Ramos (cell line): Measurements from ENCODE around the gene PTP4A2.
"Not testable (repeated sequence)": the region's sequence is repeated elsewhere in the genome, so short reads cannot be mapped to it uniquely, and the experiment has no call there.

Experiments used
- in situ Hi-C: fragments of 300-500 bp; cut with MboI; formaldehyde crosslinking; loops from one replicate; pipeline ENCODE4 v1.14.3; 2022; ENCODE audit warnings: low sequenced_read_pairs; ENCODE audit not compliant: unreplicated experiment

PTP4A2 gene

GRCh38 chr1:31952825-31953220 lies 14.7 kb upstream of the PTP4A2 start:
- in situ Hi-C loops, result loop anchor here (25.0 kb wide), 1 partner anchor 291 kb away; no protein-coding TSS in a partner anchor

DNA sequence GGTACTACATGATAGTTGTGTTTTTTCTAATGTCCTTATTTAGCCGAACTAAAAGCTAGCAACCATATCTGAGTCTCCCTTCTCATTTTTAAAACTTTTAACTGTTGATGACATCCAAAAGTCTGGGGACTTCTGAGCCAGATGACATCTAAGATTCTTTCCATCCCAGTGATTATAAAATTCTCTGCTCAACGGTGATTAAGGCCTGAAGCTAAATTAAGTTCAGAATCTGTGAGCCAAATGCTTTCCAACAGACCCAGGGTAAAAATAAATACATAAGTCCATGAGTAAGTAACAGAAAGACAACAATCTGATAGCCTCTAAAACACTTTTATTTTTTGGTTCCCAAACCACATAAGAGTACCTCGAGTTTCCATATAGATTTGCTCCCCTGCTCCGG lies 13.1 kb upstream of the PTP4A2 start:
- in situ Hi-C loops, result loop anchor here (25.0 kb wide), 1 partner anchor 289 kb away; no protein-coding TSS in a partner anchor

GRCh38 chr1:31949862-31950261 lies 11.7 kb upstream of the PTP4A2 start:
- in situ Hi-C loops, result loop anchor here (25.0 kb wide), 1 partner anchor 288 kb away; no protein-coding TSS in a partner anchor

DNA sequence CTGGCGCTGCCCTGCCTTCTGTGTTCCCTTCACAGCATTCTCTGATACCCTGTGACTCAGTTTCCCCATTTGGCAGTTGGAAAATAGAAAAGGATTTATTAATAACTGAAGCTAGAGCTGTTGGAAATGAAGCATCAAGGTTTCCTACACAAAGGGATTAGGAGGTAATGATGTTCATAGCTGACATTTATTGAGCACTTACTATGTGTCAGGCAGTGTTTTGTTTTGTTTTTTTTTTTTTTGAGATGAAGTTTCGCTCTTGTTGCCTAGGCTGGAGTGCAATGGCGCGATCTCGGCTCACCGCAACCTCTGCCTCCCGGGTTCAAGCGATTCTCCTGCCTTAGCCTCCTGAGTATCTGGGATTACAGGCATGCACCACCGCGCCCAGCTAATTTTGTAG lies 7.5 kb upstream of the PTP4A2 start:
- in situ Hi-C loops, result not testable (repeated sequence)

GRCh38 chr1:31944205-31945089 lies 6.3 kb upstream of the PTP4A2 start:
- in situ Hi-C loops, result no loop called here

DNA sequence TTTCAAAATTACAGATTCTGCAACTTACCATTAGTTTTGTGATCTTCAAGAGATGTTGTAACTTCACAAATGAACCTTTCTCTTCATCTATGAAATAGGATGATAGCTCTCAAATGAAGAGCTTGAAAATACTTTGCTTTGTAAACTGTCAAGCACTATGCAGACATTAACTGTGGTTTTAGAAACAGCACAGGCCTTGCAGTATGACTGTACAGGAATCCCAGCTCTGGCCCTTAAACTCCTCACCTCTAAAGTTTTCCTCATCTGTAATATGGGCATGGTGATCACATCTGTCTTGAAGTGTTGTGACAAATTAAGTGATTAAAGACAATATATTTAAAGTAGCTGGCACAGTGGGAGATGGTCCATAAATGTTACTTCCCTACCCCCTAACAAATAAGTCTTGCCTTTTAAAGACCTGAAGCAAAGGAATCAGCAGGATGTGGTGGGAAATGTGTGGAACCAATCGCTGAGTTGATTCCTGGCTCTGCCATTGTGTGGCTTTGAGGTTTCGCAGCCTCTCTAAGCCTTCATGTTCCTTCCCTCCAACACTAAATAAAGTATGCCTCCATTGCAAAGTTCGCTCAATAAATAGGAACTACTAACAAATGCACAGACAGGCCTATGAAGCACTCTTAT lies 5.5 kb upstream of the PTP4A2 start:
- in situ Hi-C loops, result no loop called here

DNA sequence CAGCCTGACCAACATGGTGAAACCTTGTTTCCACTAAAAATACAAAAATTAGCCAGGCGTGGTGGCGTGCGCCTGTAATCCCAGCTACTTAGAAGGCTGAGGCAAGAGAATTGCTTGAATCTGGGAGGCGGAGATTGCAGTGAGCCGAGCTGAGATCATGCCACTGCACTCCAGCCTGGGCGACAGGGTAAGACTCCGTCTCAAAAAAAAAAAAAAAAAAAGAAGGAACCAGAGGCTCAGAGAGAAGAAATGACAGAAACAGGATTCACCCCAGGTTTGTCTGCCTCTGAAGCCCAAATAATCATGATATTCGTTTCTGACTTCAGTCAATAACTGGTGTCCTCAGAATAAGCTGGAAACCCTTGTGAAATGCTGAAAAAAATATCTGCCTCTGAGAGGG lies 3.9 kb upstream of the PTP4A2 start:
- in situ Hi-C loops, result not testable (repeated sequence)

GRCh38 chr1:31939484-31940329 lies 1.5 kb upstream of the PTP4A2 start:
- in situ Hi-C loops, result no loop called here

- in situ Hi-C loops, result no loop called here
These were observed 626 bp downstream of the PTP4A2 start for GRCh38 chr1:31937300-31938183.

DNA sequence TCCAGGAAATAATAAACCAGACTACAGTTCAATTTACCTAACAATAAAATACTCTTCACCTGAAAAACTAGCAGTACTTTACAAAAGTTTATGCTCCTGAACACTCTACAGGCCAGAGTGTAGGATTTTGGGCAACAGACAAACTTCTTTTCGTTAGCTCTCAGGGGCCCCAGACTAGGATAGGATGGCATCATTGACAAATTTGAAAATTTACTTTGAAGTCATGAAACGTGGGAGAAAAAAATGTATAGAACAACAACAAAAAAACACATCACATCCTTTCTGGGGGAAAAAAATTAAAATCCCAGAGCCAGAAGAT lies 1.2 kb downstream of the PTP4A2 start:
- in situ Hi-C loops, result no loop called here

- in situ Hi-C loops, result no loop called here
These were observed 1.7 kb downstream of the PTP4A2 start for GRCh38 chr1:31936278-31936980.

DNA sequence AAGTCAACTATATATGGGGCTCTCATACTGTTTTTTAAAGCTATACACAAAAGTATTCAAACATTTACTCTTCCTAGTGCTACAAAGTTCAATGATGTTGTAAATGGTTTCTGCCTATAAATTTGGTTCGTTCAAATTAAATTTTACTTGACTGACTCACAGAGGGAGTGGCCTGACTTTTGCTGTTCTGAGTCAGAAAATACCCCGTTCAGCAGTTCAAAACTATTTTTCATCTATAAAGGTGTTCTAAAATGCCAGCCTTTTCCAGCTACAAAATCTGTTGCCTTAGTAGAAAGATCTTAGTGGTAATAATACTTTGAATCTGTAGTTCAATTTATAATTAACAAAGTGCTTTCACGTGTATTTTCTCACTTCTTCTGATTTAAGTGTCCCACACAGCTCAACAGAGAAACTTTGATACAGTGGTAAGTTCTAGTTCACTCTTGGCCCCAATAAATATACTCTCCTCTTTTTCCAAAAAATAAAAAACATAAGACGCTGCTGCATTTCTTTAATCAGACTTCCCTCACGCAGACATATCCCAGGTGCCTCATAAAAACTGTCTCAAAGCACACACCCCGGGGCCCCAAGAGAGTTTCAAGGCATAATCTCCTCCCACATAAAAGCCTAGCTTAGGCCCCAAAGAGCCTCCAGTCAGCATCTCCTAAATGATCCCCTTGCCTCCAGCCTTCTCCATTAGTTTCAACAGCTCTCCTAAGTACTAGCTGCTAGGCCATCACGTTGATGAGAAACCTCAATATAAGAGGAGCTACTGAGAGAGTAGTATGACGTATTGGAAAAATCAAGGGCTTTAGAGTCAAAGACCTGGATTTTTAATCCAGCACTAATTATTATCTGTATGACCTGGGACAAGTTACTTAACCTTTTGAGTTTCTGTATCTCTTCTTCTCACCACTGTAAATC lies 3.2 kb downstream of the PTP4A2 start:
- in situ Hi-C loops, result no loop called here

DNA sequence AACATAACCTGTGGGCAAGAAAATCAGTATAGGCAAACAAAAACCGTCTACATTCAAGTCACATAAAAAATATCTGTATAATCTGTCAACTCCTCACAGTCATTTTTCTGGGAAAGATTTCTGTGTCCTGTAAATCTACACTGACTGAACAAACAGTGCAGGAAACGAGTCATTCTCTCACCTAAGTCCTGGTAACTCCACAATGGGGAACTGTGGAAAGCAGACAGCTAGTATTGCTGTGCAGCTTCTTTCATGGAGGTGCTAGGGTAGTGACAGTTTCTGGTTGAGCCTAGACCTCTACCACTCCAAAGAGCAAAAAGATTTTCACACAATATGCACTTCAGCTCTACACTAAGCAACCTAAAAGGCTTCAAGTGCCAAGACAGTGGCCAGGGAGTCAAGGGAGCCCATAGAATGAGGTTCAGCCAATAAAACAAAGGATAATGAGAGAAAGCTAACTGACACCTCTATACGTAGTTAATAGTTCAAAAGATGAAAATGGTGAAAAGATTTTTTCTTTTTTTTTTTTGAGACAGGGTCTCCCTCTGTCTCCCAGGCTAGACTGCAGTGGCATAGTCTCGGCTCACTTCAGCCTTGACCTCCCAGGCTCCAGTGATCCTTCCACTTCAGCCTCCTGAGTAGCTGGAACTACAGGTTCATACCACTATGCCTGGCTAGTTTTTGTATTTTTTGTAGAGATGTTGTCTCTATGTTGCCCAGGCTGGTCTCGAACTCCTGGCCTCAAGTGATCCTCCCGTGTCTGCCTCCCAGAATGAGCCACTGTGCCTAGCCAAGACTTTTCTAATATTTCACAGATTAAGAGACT lies 5.5 kb downstream of the PTP4A2 start:
- in situ Hi-C loops, result no loop called here

DNA sequence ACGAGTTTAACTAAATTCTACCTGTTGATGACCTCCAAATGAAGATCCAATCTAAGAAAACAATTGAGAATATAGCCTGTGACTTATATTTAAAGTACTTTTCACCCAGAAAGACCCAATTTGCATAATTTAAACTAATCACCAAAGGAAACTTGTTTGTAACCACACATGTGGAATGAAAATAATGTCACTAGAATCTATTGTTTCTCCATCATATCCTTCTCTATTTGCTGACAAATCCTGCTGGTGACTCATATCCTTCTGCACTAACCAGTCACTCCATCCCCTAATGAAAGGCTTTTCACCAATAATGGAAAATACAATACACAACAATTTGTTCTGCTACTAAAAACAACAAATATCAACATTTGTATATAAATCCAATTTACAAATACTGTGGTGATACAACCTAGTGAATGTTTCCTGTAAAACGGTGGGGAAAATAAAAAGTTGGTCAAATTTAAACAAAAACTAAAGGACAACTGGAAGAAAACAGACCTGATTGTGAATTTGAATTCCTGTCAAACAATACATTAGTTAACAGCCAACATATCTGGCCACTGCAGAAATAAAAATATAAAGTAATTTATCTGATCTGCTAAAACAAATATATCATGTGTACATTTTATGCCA lies 6.5 kb downstream of the PTP4A2 start:
- in situ Hi-C loops, result no loop called here

DNA sequence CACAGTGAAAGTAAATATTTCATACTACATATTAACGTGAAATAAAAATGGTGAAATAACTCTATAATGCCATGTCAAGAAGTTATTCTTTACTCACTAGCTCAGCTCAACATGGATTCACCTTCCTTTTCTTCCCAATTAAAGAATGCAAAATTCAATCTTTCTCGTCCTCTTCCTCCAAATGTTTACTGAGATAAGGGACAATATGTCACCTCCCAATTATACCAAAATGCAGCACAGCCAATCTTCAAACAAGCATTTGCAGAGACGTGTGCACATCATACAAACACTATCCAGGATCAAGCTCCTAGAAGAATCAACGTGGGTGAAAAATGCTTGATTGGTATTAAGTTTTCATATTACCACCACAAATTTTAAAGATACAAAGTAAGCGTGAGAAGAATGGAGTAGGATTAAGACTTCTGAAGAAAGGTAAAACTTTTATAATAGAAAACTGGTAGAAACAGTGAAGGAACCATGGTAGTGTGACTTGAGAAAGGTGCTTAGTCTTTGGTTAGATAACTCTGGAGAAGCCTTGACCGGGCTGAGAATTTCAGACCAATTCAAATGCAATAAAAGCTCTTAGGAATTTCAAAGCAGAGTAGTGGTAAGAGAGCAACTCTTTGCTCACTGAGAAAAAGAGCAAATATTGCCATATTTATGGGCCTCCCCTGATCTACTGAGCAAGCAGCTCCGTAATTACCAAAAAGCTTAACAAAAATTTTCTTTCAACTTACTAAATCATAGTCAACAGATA lies 7.2 kb downstream of the PTP4A2 start:
- in situ Hi-C loops, result no loop called here

- in situ Hi-C loops, result no loop called here
These were observed 10.5 kb downstream of the PTP4A2 start for GRCh38 chr1:31927661-31927980.
